Measurements from ENCODE around the gene SLC9B1.
"Not testable (repeated sequence)": the region's sequence is repeated elsewhere in the genome, so short reads cannot be mapped to it uniquely, and the experiment has no call there.

SLC9B1 gene

GRCh38 chr4:102871772-102872171 is 147.7 kb downstream of the SLC9B1 start:
- no peak for DNase-seq

GRCh38 chr4:102869569-102870197 is 149.8 kb downstream of the SLC9B1 start:
- DNase-seq: no peak

- peak; percentile 89 for DNase-seq
Measured at GRCh38 chr4:102868781-102869568, 150.5 kb downstream of the SLC9B1 start, which contains the start of gene CISD2. CISD2 (plus strand) TSS chr4:102868992; CDS start chr4:102869085, 93 bp downstream.

- DNase-seq: no peak
Measured at GRCh38 chr4:102868153-102868780, 151.2 kb downstream of the SLC9B1 start.

GRCh38 chr4:102867278-102868152 is 152.0 kb downstream of the SLC9B1 start:
- DNase-seq: no peak

- DNase-seq: not testable (repeated sequence)
Measured at GRCh38 chr4:102865327-102865726, 154.2 kb downstream of the SLC9B1 start.

- DNase-seq: no peak
Measured at GRCh38 chr4:102862747-102863146, 156.8 kb downstream of the SLC9B1 start.

GRCh38 chr4:102862016-102862415 is 157.5 kb downstream of the SLC9B1 start:
- no peak for DNase-seq

GRCh38 chr4:102860611-102861324 is 158.7 kb downstream of the SLC9B1 start:
- no peak for DNase-seq

GRCh38 chr4:102858828-102859464 is 160.6 kb downstream of the SLC9B1 start:
- no peak for DNase-seq
